NCI-H187 treated with DMSO at 0.1 percent for 48 hours (cell line): ENCODE measurements around the gene NPAS3.

Source experiments
- DNase-seq: peaks from one replicate; lab custom pipeline; 2025; lab: John Stamatoyannopoulos, UW

Gene NPAS3

GRCh38 chr14:33332497-33332896 is 393.8 kb downstream of the NPAS3 start:
- DNase-seq: no peak

- DNase-seq: no peak
Observed at GRCh38 chr14:33335366-33335765, 396.7 kb downstream of the NPAS3 start.

- no peak for DNase-seq
Observed at GRCh38 chr14:33342299-33342974, 403.8 kb downstream of the NPAS3 start.

GRCh38 chr14:33343016-33343415 is 404.3 kb downstream of the NPAS3 start:
- no peak for DNase-seq

- no peak for DNase-seq
Observed at GRCh38 chr14:33347796-33348195, 409.1 kb downstream of the NPAS3 start.

- no peak for DNase-seq
Observed at GRCh38 chr14:33348510-33348909, 409.8 kb downstream of the NPAS3 start.

- no peak for DNase-seq
Observed at GRCh38 chr14:33349871-33350270, 411.2 kb downstream of the NPAS3 start.

- DNase-seq: no peak
Observed at GRCh38 chr14:33350366-33350990, 411.8 kb downstream of the NPAS3 start.

- DNase-seq: no peak
Observed at GRCh38 chr14:33352821-33353220, 414.1 kb downstream of the NPAS3 start.

GRCh38 chr14:33356181-33356580 is 417.5 kb downstream of the NPAS3 start:
- DNase-seq: no peak

GRCh38 chr14:33357225-33358010 is 418.7 kb downstream of the NPAS3 start:
- no peak for DNase-seq

- no peak for DNase-seq
Observed at GRCh38 chr14:33359288-33359881, 420.7 kb downstream of the NPAS3 start.

GRCh38 chr14:33362934-33363333 is 424.3 kb downstream of the NPAS3 start:
- DNase-seq: no peak

- no peak for DNase-seq
Observed at GRCh38 chr14:33363682-33364081, 425.0 kb downstream of the NPAS3 start.

GRCh38 chr14:33364466-33364865 is 425.8 kb downstream of the NPAS3 start:
- no peak for DNase-seq

GRCh38 chr14:33369041-33369440 is 430.4 kb downstream of the NPAS3 start:
- no peak for DNase-seq

GRCh38 chr14:33369972-33370371 is 431.3 kb downstream of the NPAS3 start:
- DNase-seq: no peak

GRCh38 chr14:33370426-33370825 is 431.7 kb downstream of the NPAS3 start:
- no peak for DNase-seq

GRCh38 chr14:33375196-33375595 is 436.5 kb downstream of the NPAS3 start:
- DNase-seq: no peak

- no peak for DNase-seq
Observed at GRCh38 chr14:33375786-33376185, 437.1 kb downstream of the NPAS3 start.

- DNase-seq: no peak
Observed at GRCh38 chr14:33376510-33376909, 437.8 kb downstream of the NPAS3 start.

GRCh38 chr14:33377596-33378390 is 439.1 kb downstream of the NPAS3 start:
- DNase-seq: no peak
